GM18526 (cell line): ENCODE results near the gene MTMR10.

Source experiments
- POLR2A ChIP-seq: IDR thresholded peaks from 3 replicates; pipeline ENCODE4 v1.6.1; 2011; ENCODE audit not compliant: insufficient read length; ENCODE audit errors: extremely low read depth

Gene MTMR10

GRCh38 chr15:31020542-31020941, 29.1 kb upstream of the MTMR10 start:
- TF ChIP-seq POLR2A = no peak

- TF ChIP-seq POLR2A = no peak
Measured at GRCh38 chr15:31019986-31020385, 28.6 kb upstream of the MTMR10 start.

- TF ChIP-seq POLR2A = no peak
Measured at GRCh38 chr15:31017311-31017710, 25.9 kb upstream of the MTMR10 start.

GRCh38 chr15:31016446-31016915, 25.1 kb upstream of the MTMR10 start:
- TF ChIP-seq POLR2A = no peak

GRCh38 chr15:31014608-31014925, 23.1 kb upstream of the MTMR10 start:
- TF ChIP-seq POLR2A = no peak

GRCh38 chr15:31013863-31014607, 22.6 kb upstream of the MTMR10 start:
- no peak for TF ChIP-seq POLR2A

- no peak for TF ChIP-seq POLR2A
Measured at GRCh38 chr15:31012455-31012854, 21.0 kb upstream of the MTMR10 start.

GRCh38 chr15:31010036-31010435, 18.6 kb upstream of the MTMR10 start:
- no peak for TF ChIP-seq POLR2A

GRCh38 chr15:31005660-31006059, 14.2 kb upstream of the MTMR10 start:
- TF ChIP-seq POLR2A = no peak

GRCh38 chr15:31004220-31004733, 12.8 kb upstream of the MTMR10 start:
- TF ChIP-seq POLR2A = no peak

- no peak for TF ChIP-seq POLR2A
Measured at GRCh38 chr15:31001702-31002101, 10.3 kb upstream of the MTMR10 start.

GRCh38 chr15:30999729-31000128, 8.3 kb upstream of the MTMR10 start:
- TF ChIP-seq POLR2A = no peak

GRCh38 chr15:30997270-30997669, 5.8 kb upstream of the MTMR10 start:
- no peak for TF ChIP-seq POLR2A

- TF ChIP-seq POLR2A = no peak
Measured at GRCh38 chr15:30992249-30992864, 929 bp upstream of the MTMR10 start.

GRCh38 chr15:30990446-30991254, 778 bp downstream of the MTMR10 start:
- no peak for TF ChIP-seq POLR2A

GRCh38 chr15:30990036-30990435, 1.4 kb downstream of the MTMR10 start:
- TF ChIP-seq POLR2A = no peak
